AG04450 (cell line): ENCODE results near the gene ZNF530. TPM values are rescaled to one million over a fixed set of nuclear protein-coding genes. Genes with fewer than 3 reads are reported as not detected.

Experiments
- CTCF ChIA-PET: fragments of 300-600, 350-600 bp; formaldehyde crosslinking; extraction: SDS; loops from one replicate; lab custom pipeline; 2022; ENCODE audit warnings: antibody characterized with exemption, inconsistent platforms; lab: Charles Lee
- POLR2A ChIA-PET: fragments of 350-600 bp; formaldehyde crosslinking; extraction: SDS; loops from one replicate; lab custom pipeline; 2021; ENCODE audit warnings: antibody characterized with exemption, inconsistent platforms; lab: Yijun Ruan, JAX
- DNase-seq: peaks from one replicate; pipeline ENCODE4 v3.0.0-alpha.2; 2011; ENCODE audit warnings: low read depth, low spot score
- H3K27ac ChIP-seq: one replicate; pipeline ENCODE4 v1.5.1; 2012; ENCODE audit warnings: low read depth, low read length, control low read depth
- H3K27me3 ChIP-seq: one replicate; pipeline ENCODE4 v1.6.0; 2012; ENCODE audit warnings: low read length; ENCODE audit not compliant: control insufficient read depth, insufficient read depth
- H3K4me3 ChIP-seq: 2 replicates; pipeline ENCODE4 v1.5.1; 2011; ENCODE audit warnings: mild to moderate bottlenecking, low read depth, low read length, control low read depth
- H3K9me3 ChIP-seq: 2 replicates; pipeline ENCODE4 v1.5.1; 2012; ENCODE audit warnings: low read length; ENCODE audit not compliant: control insufficient read depth, insufficient read depth
- CTCF ChIP-seq: IDR thresholded peaks from 2 replicates; pipeline ENCODE4 v1.5.1; 2011; ENCODE audit warnings: low read depth, low read length, control low read depth, inconsistent platforms
- polyA plus RNA-seq: library from polyadenylated mRNA; depleted of rRNA; stranded (reverse); fragments of >200 nt; gene quantifications from 2 replicates; pipeline ENCODE4 v1.2.3, GENCODE V29; 2011

The ZNF530 gene
- polyA plus RNA-seq, 1 experiment = 1.3 TPM

GRCh38 chr19:57583521-57584416 is 15.9 kb upstream of the ZNF530 start, which contains the start of gene ZIK1:
Gene ZIK1 (plus strand): TSS chr19:57584145. CDS start chr19:57584357, 212 bp downstream.
- POLR2A ChIA-PET = interaction anchor here (0.7 to 1.2 kb wide), 2 partner anchors 10 to 125 kb away, joined by 3 read pairs; partner anchors contain the start of gene ZNF154
- Histone ChIP-seq H3K9me3 (peaks cover 53% of the 10 kb centered on the region), H3K4me3 (peak within 1 kb of the TSS; percentile 81), H3K27ac (peak within 1 kb of the TSS; percentile 31), H3K27me3 (no peaks in the 10 kb centered on the region)
- no peak for TF ChIP-seq CTCF
- DNase-seq = peak; percentile 71
- CTCF ChIA-PET = no interaction called here

DNA sequence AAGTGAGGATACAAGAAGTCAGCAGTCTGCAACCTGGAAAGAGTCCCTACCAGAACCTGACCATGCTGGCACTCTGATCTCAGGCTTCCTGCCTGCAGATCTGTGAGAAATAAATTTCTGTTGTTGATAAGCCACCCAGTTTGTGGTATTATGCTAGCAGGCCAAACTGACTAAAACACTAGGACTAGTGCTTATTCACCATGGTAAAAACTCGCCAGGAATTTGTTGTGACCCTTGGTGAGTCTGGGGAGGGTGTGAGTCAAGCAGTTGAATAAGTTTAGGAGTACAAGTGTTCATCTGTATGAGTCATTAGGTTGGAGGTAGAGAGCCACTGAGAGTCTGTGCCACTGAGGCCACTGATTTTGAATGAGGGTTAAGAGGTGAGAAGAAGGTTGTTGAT is 12.2 kb upstream of the ZNF530 start:
- POLR2A ChIA-PET = no interaction called here
- CTCF ChIA-PET = no interaction called here
- peak; percentile 15 for DNase-seq
- H3K27ac ChIP-seq = peak overlapping the region; percentile 21
- no peaks in the 10 kb centered on the region for H3K27me3 ChIP-seq
- no peak overlapping the region for H3K4me3 ChIP-seq
- H3K9me3 ChIP-seq = peaks cover 77% of the 10 kb centered on the region
- no peak for TF ChIP-seq CTCF

GRCh38 chr19:57599377-57599760 is 316 bp upstream of the ZNF530 start:
- Histone ChIP-seq H3K4me3 (peak overlapping the region; percentile 88), H3K27me3 (no peaks in the 10 kb centered on the region), H3K27ac (no peak overlapping the region), H3K9me3 (no peaks in the 10 kb centered on the region; the same call in none of the 2 replicates)
- DNase-seq = no peak
- CTCF ChIA-PET = no interaction called here
- POLR2A ChIA-PET = no interaction called here
- TF ChIP-seq CTCF = no peak

- no peaks in the 10 kb centered on the region for H3K27me3 ChIP-seq
- DNase-seq = no peak
- no peak overlapping the region for H3K27ac ChIP-seq
- no peak for TF ChIP-seq CTCF
- CTCF ChIA-PET = no interaction called here
- H3K9me3 ChIP-seq = peaks cover 5% of the 10 kb centered on the region; the same call in 1 of the 2 replicates
- POLR2A ChIA-PET = no interaction called here
- H3K4me3 ChIP-seq = no peak overlapping the region
These were observed 7.2 kb downstream of the ZNF530 start for GRCh38 chr19:57606931-57607330.

DNA sequence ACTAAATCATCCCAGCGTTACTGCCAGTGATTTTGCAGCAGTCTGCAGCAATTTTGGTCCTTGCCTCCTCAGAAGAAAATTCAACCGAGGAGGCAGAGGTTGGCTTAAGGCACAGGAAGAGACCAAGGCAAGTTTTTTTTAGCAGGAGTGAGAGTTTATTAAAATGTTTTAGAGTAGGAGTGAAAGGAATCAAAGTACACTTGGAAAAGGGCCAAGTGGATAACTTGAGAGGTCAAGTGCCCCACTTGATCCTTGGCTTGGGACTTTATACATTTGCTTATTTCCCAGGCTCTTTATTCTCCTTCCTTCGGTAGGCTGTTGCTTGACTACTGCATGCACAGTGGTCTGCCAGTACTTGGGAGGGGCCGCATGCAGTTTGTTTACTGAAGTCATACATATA is 11.4 kb downstream of the ZNF530 start:
- POLR2A ChIA-PET = no interaction called here
- no peak overlapping the region for H3K27ac ChIP-seq
- H3K4me3 ChIP-seq = no peak overlapping the region
- H3K9me3 ChIP-seq = peaks cover 25% of the 10 kb centered on the region
- CTCF ChIA-PET = no interaction called here
- no peak for DNase-seq
- no peaks in the 10 kb centered on the region for H3K27me3 ChIP-seq
- no peak for TF ChIP-seq CTCF
